B cell (primary cell): Measurements from ENCODE around the gene NEMP1. TPM values are rescaled to one million over a fixed set of nuclear protein-coding genes. Genes with fewer than 3 reads are reported as not detected.
A peak's percentile ranks its signal among the peaks of the same experiment; 100 is the strongest.

Experiments
- ATAC-seq: fragments of 200-7000 bp; cut with Tn5 transposase; one replicate; pipeline ENCODE4 v1.10.0; 2021; ENCODE audit warnings: low read depth, mild to moderate bottlenecking, moderate number of reproducible peaks, moderate library complexity
- CTCF ChIA-PET: fragments of 350-600 bp; sonication (Branson Sonifier 250); formaldehyde crosslinking; loops from one replicate; lab custom pipeline; 2021; ENCODE audit warnings: antibody characterized with exemption, inconsistent platforms; lab: Charles Lee
- POLR2A ChIA-PET: fragments of 350-600 bp; sonication (Branson Sonifier 250); formaldehyde crosslinking; loops from one replicate; lab custom pipeline; 2021; ENCODE audit warnings: antibody characterized with exemption; lab: Charles Lee
- DNase-seq: peaks from one replicate; pipeline ENCODE4 v3.0.0; 2013
- H2AFZ ChIP-seq: 2 replicates; pipeline ENCODE4 v1.6.1; 2012; ENCODE audit warnings: mild to moderate bottlenecking, low read depth, low read length; ENCODE audit not compliant: insufficient read depth, poor library complexity, severe bottlenecking
- H3K27ac ChIP-seq, 2 donors: 1 replicate in 1 of 2; 2 replicates in 1 of 2; pipeline ENCODE4 v1.5.1; 2012 to 2013; ENCODE audit warnings: low read length in 2 of 2, mild to moderate bottlenecking in 2 of 2, moderate library complexity in 1 of 2
- H3K27me3 ChIP-seq, 4 experiments: fragments of 200-600 bp in 1 of 4; sonication (generic) in 1 of 4; replicated peaks in 1 of 4; 1 replicate in 2 of 4; 2 replicates in 2 of 4; pipeline versions ENCODE4 v1.6.1 to v1.7.0; 2013 to 2016; ENCODE audit warnings: low read length in 3 of 4, mild to moderate bottlenecking in 2 of 4, mixed read lengths in 1 of 4, moderate library complexity in 1 of 4; ENCODE audit not compliant: insufficient read depth in 4 of 4, control insufficient read depth in 3 of 4; ENCODE audit errors: control extremely low read depth in 1 of 4
- H3K36me3 ChIP-seq, 2 experiments: replicated peaks in 1 of 2; 1 replicate in 1 of 2; 2 replicates in 1 of 2; pipeline versions ENCODE4 v1.6.1 to v1.7.1; 2013; ENCODE audit warnings: low read length in 1 of 2; ENCODE audit not compliant: insufficient read depth in 2 of 2, control insufficient read depth in 1 of 2; ENCODE audit errors: control extremely low read depth in 1 of 2, extremely low read depth in 1 of 2
- H3K4me1 ChIP-seq, 2 donors: fragments of 200-600 bp in 1 of 2; sonication (generic) in 1 of 2; 1 replicate in 1 of 2; 2 replicates in 1 of 2; pipeline versions ENCODE4 v1.5.1 to v1.6.1; 2013 to 2017; ENCODE audit warnings: low read length in 2 of 2; ENCODE audit not compliant: control insufficient read depth in 2 of 2, insufficient read depth in 2 of 2
- H3K4me2 ChIP-seq: replicated peaks from 2 replicates; pipeline ENCODE3; 2012; ENCODE audit warnings: mild to moderate bottlenecking, low read depth, low read length; ENCODE audit not compliant: poor library complexity, severe bottlenecking
- H3K4me3 ChIP-seq, 5 experiments: fragments of 200-600 bp in 1 of 5; sonication (generic) in 1 of 5; 1 replicate in 3 of 5; 2 replicates in 2 of 5; pipeline versions ENCODE4 v1.5.1 to v1.7.0; 2011 to 2016; ENCODE audit warnings: low read length in 4 of 5, mild to moderate bottlenecking in 4 of 5, low read depth in 2 of 5, control low read depth in 1 of 5, moderate library complexity in 1 of 5; ENCODE audit not compliant: insufficient read depth in 1 of 5; ENCODE audit errors: control extremely low read depth in 1 of 5, extremely low read depth in 1 of 5
- H3K79me2 ChIP-seq: fragments of 200-600 bp; sonication (generic); one replicate; pipeline ENCODE4 v1.6.0; 2016; ENCODE audit warnings: low read length; ENCODE audit not compliant: control insufficient read depth, insufficient read depth
- H3K9ac ChIP-seq: fragments of 200-600 bp; sonication (generic); 2 replicates; pipeline ENCODE4 v1.6.1; 2017; ENCODE audit warnings: mild to moderate bottlenecking, low read length, moderate library complexity
- H3K9me3 ChIP-seq, 3 donors: one replicate each; pipeline versions ENCODE4 v1.6.1 to v1.7.1; 2013; ENCODE audit warnings: low read length in 2 of 3; ENCODE audit not compliant: control insufficient read depth in 2 of 3, insufficient read depth in 1 of 3; ENCODE audit errors: control extremely low read depth in 1 of 3
- H4K20me1 ChIP-seq: 2 replicates; pipeline ENCODE4 v1.6.0; 2012; ENCODE audit warnings: mild to moderate bottlenecking, low read length; ENCODE audit not compliant: insufficient read depth, control insufficient read depth, poor library complexity, severe bottlenecking
- H3K27ac Mint-ChIP-seq: one replicate; pipeline ENCODE4 v1.8.0; 2021; ENCODE audit warnings: mixed read lengths
- H3K27me3 Mint-ChIP-seq: one replicate; pipeline ENCODE4 v1.8.0; 2021; ENCODE audit warnings: mixed read lengths
- H3K4me1 Mint-ChIP-seq: one replicate; pipeline ENCODE4 v1.8.0; 2021; ENCODE audit warnings: mixed read lengths
- H3K4me3 Mint-ChIP-seq: one replicate; pipeline ENCODE4 v1.8.0; 2021; ENCODE audit warnings: mixed read lengths
- H3K9me3 Mint-ChIP-seq: one replicate; pipeline ENCODE4 v1.8.0; 2022; ENCODE audit warnings: mixed read lengths; ENCODE audit not compliant: insufficient read depth
- CTCF ChIP-seq: fragments of 200-600 bp; IDR thresholded peaks from one replicate; pipeline ENCODE4 v1.8.0; 2022; ENCODE audit warnings: antibody characterized with exemption, mild to moderate bottlenecking
- EZH2 ChIP-seq: IDR thresholded peaks from 2 replicates; pipeline ENCODE4 v1.6.1; 2012; ENCODE audit warnings: borderline replicate concordance, low read depth, mild to moderate bottlenecking, moderate library complexity, low read length; ENCODE audit not compliant: insufficient read depth, poor library complexity, severe bottlenecking
- WGBS: methylation state at CpG from one replicate; pipeline ENCODE4 v1.1.5; 2013; ENCODE audit warnings: missing lambda C conversion rate; ENCODE audit not compliant: insufficient coverage; 5-methylcytosine and 5-hydroxymethylcytosine counted together
- intact Hi-C: fragments of 100-400 bp; cut with micrococcal nuclease; formaldehyde crosslinking; loops from one replicate; pipeline ENCODE4 v1.10.0; 2022
- polyA plus RNA-seq: library from polyadenylated mRNA; depleted of rRNA; stranded (reverse); fragments of >200 nt; gene quantifications from 2 replicates; pipeline ENCODE4 v1.2.3, GENCODE V29; 2012
- total RNA-seq, 2 donors: library from RNA; stranded (reverse); fragments of 120-200 nt in 1 of 2; gene quantifications; 1 replicate in 1 of 2; 2 replicates in 1 of 2; pipeline versions ENCODE4 v1.2.3 to v1.2.4, GENCODE V29; 2013 to 2022

Gene NEMP1
- total and polyA plus RNA-seq, 2 donors (not counting 1 experiment from before 2014, with no cell fraction given), result 13.6 to 35.0 TPM

DNA sequence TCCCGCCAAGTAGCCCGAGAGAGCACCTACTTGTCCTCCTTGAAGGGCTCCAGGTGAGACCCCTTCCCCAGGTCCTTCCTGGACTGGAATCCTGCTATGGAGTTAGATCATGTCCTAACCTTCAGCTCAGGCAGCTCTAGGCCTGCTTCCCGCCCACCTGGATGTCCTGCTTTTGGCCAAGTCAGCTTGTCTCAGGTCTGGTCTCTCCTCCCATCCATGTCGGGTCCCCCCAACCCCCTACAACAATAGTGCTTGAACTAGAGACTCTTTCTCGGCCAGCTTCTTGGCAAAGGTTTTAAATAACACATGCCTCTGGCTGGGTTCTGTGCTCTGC lies 13.9 kb upstream of the NEMP1 start:
- Histone ChIP-seq H4K20me1 (peaks cover 21% of the 10 kb centered on the region), H3K36me3 (peaks cover 0 to 37% of the 10 kb centered on the region in 2 experiments), H3K4me1 (peaks cover 22 to 42% of the 10 kb centered on the region in 2 donors), H3K27me3 (no peaks in the 10 kb centered on the region), H3K27ac (peak overlapping the region in 1 of 2 donors; percentile 3), H3K4me3 (no peak overlapping the region), H3K9me3 (no peaks in the 10 kb centered on the region), H2AFZ (no peak overlapping the region), H3K79me2 (peaks cover 16% of the 10 kb centered on the region), H3K9ac (no peak overlapping the region), H3K4me2 (no peak overlapping the region)
- intact Hi-C loops, result loop anchor here (2.0 kb wide), 1 partner anchor 14 kb away; the partner anchor contains the start of gene NEMP1
- H3K27ac Mint-ChIP-seq, result peak overlapping the region; percentile 80
- no peaks in the 10 kb centered on the region for H3K9me3 Mint-ChIP-seq
- no peaks in the 10 kb centered on the region for H3K27me3 Mint-ChIP-seq
- ChIA-PET CTCF (interaction anchor here (1.4 to 18.5 kb wide), 6 partner anchors 14 to 91 kb away, joined by 3 to 406 read pairs (median 6); partner anchors contain the start of genes NEMP1 and STAT6), POLR2A (interaction anchor here (0.6 to 3.6 kb wide), 7 partner anchors 13 to 341 kb away, joined by 3 to 56 read pairs (median 5); partner anchors contain the start of gene STAT6)
- WGBS, result 94% methylated on average over 5 of the region's 5 CpGs
- H3K4me1 Mint-ChIP-seq, result peaks cover 66% of the 10 kb centered on the region
- DNase-seq (peak; percentile 26), ATAC-seq (no peak)
- TF ChIP-seq CTCF, result no peak
- TF ChIP-seq EZH2, result no peak
- H3K4me3 Mint-ChIP-seq, result peak overlapping the region; percentile 17
